NAMALWA (cell line): ENCODE results near the gene RNF19B.

Experiments
- DNase-seq: peaks from one replicate; pipeline ENCODE4 v3.0.0-alpha.2; 2015; ENCODE audit warnings: low spot score

The RNF19B gene

DNA sequence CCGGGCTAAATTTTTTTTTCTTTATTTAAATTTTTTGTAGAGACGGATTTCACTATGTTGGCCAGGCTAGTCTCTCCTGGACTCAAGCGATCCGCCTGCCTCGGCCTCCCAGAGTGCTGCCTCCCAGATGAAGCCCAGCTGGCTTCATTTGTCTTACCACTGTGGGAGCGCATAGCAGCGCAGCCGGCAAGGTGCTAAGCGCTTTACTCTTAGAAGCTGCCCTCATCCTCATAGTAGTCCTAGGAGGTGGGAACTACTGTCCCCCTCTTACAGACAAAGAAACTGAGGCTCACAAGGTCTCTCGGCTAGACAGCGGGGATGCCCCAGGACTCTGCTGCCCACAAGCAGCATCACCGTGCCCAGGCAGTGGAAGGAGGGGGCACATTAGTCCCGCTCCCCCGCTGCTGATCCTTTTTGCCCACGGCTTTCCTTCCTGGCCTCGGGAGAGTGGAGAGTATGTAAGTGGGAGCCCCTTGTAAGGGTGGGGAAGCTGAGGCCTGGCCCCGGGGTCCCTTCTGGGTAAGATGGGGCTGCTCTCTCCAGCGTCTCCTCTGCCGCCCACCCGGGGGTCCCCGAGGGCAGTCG lies 64.1 kb downstream of the RNF19B start:
- DNase-seq = no peak

DNA sequence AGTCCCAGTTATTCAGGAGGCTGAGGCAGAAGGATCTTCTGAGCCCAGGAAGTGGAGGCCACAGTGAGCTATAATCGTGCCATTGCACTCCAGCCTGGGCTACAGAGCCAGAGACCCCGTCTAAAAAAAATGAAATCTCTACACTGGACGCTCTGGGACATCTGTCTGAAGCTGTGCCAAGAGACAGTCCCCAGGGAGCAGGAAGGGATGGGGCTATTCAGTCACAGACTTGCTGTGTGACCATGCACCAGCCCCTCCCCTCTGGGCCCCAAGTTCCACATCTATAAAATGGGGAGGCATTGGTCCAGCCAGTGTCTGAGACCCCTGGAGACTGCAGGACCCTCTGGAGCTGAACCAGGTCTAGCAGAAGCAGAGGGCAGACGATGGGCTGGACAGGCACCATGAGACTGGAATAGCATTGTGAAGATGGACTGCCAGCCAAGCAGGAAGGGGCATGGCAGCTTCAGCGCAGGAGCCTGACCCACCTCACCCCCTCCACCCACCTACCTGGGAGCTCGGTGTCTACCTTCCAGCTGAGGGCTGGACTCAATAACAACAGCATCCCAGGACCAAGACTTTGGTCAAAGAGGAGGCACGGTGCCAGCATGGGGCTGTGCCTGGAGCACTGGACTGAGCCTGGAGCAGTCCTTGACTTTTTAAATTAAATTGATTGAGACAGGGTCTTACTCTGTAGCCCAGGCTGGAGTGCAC lies 64.9 kb downstream of the RNF19B start:
- DNase-seq = no peak

DNA sequence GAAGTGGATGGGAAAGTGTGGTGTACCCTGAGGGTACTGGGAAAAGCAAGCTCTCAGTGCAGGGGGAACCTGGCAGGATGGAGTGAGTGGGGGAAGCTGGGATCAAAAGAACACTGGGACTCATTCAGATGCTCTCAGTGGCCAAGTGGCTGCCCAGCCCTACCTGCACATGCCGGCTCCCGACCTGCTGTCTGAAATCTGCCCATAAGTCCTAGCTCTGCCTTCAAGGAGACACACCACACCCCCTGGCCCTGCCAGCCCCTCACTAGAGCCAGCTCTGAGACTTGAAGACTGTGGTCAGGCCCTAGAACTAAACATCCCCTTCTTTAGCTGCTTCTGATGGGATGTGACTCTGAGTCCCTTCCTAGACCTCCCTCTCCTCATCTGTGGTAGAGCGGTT lies 65.7 kb downstream of the RNF19B start:
- DNase-seq = no peak

DNA sequence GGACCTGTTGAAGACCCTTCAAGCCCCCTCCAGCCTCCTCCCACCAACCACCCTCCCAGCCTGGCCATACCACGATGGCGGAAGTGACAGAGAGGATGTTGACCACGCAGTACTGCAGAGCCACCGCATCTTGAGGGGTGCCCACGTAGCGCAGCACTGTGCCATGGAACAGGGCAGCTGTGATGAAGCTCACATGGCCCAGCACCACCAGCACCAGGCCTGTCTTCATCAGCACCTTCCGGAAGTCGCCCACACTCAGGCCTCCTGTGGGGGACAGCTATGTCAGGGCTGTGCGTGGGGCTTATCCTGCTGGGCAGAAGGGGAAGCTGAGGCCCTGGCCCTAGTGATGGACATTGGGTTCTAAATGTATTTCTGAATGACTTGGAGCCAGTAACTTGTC lies 66.6 kb downstream of the RNF19B start:
- no peak for DNase-seq

DNA sequence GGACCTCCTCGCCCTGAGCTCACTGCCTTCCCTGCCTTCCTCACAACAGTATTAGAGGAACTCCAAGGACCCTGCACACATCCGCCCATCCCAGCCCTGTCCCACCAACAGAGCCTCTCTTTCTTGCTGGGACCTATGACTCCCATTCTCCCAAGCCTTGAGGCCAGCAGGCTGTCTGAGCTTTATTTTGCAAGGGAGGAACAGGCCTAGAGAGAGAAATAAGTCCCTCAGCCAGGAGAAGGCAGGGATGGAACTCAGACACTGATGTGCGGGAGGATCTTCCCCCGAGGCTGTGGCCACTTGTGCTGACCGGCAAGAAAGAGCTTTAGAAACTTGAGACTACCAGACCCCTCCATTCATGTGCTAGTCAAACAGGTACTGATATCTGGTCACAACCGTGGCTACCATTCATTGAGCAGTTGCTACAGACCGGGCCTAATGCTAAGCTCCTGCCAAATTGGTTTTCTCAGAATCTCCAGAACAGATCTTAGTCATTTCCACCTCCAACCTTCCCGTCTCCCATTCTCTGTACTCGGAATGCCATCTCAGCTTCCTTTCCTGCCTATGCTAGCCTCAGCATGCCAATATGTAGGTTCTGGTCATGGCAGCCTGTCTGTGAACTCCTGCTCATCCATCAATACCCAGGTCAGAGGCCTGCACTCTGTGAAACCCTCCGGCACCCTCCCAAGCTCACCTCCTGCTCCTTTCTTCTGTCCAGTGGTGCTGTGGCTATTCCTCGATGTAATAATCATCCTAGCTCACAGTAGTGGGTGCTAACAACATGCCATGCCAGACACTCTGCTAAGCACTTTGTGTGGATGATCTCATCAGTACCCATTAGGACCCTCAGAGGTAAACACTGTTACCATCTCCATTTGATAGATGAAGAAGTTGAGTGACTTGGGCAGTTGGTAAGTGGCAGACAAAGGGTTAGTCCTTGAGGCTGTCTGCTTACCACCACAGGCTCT lies 67.2 kb downstream of the RNF19B start:
- no peak for DNase-seq

DNA sequence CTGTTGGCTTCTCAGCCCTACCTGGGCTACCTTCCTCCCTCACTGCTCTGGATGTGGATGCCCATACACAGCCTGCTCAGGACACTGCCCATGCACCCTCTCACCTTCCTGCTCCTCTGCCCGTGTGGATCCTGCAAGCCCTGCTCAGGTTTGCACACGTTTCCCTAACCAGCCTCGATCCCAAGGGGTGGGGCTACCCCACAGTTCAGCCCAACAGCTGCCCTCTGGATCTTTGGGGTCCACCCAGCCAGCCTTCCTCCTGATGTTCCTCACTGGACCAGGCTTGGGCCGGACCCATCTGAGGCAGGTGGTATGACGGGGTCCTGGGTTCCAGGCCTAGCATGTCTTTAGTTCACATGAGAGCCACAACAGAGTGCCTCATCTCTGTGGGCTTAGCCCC lies 68.2 kb downstream of the RNF19B start:
- DNase-seq = no peak

DNA sequence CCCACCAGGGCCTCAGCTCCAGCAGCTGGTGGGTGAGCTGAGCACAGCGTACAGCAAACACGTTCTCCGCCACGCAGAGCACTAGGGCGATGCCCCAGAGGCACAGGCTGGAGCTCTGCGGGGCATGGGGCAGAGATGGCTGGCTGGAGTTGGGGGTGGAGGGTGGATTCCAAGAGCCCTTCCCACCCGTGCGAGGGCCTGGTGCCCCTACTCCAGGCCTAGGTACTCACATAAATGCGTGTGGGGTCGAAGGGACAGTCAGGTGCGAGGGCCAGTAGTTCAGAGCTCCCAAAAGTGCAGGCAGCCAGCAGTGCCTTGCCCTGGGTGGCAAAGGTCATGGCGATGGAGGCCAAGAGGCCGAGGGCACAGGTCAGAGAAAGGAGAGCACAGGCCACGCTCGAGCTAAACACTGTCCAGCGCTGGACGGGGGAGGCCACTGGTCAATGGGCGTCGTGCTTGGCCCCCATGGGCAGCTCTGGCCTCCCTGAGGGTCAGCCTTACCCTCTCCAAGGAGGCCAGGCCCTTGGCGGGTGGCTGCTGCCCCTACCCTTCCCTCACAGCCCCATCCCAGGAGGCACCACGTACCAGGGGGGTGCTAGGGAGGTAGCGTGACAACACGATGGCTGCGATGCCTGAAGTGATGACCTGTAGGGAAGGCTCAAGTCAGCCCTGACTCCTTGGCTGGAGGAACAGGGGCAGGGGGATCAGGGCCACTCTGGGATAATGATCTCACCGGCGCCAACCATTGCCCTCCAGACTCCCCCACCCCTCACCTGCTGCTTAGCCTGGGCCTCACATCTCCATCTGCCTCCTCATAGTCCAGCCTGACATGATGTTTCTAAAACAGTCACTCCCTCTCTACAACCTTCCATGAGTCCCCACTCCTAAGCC lies 69.0 kb downstream of the RNF19B start:
- no peak for DNase-seq

DNA sequence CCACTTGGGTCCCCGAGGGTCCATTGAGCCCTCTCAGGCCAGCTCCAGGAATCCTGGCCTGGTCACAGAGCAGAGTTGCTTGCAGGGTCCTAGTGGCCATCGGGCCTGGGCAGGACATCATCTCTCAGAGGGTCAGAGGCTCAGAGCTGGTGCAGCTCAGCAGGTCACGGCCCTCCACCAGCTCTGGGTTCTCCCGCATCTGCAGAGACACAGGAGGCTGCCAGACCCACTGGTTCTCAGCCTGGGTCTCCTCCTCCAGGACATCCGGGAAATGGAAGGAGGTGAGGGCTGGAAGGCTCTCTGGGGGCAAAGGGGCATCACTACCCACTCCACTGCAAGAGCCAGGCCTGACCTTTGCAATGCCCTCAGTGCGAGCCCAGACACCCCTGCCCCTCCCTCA lies 69.9 kb downstream of the RNF19B start:
- DNase-seq = no peak

DNA sequence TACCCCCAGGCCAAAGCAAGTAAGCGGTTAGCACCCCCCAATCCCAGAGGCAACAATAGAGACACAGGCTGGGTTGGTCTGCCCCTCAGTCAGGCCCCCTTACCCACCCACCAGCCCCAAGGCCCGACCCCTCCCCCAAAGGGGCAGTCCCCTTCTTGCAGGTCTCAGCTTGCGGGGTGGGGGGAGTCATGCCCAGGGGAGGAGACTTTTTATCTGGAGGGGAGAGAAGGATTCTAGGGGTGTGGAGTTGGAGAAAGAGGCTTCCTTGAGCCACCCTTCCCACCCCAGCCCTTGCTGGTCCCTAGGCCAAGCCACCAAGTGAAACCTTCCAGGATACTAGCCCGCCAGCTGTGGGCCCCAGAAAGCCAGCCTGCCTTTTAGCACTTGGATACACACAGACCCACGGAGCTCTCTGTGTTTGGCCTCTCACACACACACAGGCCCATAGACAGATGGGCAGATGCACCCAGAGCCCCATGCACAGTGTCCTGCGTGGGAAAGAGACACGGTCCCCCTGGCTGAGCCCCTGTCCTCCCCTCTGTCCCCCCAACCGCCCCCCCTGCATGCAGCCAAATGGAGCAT lies 70.5 kb downstream of the RNF19B start:
- DNase-seq = no peak

DNA sequence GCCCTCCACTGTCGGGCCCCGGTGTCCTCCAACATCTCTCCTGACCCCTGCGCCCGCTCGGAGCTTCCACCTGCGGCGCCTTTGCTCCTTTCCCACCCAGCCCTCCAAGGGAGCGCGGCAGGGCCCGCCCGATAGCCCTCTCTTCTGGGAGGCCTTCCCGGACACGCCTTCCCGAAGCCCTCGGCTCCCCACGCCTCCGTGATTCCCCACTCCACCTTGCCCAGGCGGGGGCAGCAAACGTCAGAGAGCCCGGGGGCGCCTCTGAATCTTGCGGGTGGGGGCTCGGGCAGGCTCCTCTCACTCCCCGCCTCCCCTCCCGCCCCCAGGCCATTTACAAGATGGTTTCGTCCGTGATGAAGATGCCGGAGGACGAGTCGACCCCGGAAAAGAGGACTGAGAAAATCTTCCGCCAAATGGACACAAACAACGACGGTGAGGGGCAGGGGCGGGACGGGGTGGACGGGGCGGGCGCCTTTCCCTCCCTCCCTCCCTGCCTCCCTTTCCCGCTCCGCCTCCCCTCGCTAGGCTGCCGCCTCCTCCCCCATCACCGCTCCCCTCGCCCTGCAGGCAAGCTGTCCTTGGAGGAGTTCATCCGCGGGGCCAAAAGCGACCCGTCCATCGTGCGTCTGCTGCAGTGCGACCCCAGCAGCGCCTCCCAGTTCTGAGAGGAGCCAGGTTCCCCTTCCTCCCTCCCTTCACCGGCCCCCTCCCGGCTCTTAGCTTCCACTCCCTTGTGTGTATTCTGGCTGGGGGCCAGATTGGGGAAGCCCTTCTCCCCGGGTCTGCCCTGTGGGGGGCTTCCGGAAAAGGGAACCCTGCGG lies 71.2 kb downstream of the RNF19B start:
- no peak for DNase-seq

DNA sequence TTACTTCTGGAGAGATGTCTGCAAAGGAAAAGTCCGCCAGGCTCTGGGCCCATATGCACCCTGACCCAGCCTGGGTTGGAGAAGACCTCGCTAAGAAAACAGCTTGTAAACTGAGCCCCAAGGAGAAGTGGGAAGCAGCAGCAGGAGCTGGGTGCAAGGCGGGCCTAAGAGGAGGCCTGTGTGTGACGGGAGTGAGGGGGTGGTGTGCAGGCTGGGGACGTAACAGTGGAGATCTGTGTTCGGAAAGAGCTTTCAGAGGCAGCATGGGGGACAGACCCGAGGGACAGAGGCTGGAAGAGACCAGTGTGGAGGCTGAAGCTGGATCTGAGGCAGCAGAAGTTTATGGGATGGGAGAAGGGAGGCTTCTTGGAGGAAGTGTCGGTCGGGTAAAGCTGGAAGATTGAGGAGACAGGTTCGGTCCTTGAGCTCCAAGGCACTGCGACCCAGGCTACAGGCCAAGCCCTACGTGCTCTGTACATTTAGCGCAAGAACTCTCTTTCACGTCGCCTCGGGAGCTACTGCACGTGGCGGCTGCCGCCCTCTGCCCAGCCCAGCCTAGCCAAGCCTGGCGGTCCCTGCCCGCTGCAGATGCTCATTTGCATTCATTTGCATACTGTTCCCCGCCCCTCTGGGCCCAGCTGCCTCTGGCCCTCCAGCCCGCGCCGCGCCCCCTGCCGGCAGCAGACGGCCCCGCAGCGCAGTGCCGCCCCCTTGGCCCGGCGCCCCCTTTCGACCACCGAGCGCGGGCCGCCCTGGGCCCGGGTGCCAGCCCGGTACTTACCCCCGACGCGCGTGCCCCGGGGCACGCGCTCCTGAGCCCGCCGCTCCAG lies 72.0 kb downstream of the RNF19B start:
- peak; percentile 47 for DNase-seq

DNA sequence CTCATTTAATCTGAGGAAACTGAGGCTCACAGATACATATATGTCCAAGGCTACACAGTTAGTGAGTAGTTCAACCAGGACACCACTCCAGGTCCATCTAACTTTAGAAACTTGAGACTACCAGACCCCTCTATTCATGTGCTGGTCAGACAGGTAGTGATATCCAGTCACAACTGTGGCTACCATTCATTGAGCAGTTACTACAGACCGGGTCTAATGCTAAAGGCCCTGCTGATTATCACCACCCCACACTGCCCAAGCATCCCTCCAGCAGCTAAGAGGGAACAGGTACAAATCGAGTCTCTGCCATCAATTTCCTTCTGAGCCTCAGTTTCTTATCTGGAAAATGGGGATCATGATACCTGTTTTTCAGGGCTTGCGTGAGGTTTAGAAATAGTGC lies 73.0 kb downstream of the RNF19B start:
- DNase-seq = no peak

DNA sequence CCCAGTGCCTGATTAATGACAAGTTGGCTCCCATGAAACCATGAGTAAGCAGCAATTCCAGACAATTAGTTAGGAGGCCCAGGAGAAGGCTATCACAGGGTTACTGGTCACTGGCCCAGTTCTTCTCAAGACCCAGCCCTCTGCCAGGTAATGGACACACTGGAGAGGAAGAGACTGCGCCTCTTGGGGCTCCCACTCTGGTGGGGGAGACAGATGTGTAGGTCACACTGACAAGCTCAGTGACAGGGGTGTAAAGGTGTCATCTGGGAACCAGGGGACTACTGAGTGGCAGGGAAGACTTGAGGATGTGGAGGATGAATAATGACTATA lies 73.4 kb downstream of the RNF19B start:
- no peak for DNase-seq

DNA sequence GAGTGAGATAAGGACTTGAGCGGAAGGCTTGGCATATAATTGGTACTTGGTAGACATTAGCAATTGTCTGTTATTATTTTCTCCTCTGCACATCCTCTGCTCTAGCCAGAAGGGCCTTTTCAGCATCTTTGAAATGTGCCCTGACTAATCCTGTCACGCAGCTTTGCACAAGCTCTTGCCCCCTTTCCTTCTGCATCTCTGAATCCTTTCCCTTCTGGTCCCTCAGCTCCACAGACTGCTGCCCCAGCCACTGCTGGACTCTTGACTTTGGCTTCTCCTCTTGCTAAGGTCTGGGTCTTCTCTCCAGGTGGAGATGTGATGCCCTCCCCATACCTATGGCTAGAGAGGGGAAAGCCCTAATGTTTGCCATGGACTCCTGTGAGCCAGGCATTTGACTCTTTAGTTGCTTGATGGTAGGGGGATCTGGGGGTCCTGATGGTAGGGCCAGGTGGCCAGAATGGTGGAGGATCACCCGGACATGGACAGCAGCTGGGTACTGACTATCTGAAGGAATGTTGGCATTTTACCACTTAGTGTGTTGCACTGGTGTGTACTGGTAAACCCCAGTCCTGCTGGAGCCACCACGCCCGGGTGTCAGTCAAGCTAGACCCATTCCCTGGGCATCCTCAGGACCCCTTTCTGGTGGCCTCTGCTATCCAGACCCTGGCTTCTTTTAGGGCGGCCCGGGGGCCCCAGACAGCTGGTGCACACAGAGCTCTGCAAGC lies 73.9 kb downstream of the RNF19B start:
- no peak for DNase-seq

DNA sequence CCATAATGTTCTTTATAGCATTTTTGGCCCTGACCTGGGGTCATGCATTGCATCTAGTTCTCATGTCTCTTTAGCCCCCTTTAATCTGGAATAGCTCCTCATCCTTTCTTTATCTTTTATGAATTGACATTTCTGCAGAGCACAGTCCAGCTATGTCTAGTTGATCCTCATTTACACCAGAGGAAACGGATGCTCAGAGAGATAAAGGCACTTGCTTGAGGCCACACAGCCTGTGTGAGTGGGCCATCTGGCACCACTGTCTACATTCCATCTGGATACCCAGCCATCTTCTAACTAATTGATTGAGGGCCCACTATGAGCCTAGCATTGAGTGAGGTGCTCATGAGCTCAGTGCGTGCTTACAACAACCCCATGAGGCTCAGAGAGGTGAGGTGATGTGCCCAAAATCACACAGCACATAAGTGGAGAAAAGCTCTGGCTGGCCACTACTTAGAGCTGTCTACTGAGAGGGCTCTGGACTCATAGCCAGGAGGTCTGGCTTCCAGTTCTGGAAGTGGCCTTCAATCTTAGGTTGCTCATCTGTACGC lies 74.8 kb downstream of the RNF19B start:
- DNase-seq = no peak

DNA sequence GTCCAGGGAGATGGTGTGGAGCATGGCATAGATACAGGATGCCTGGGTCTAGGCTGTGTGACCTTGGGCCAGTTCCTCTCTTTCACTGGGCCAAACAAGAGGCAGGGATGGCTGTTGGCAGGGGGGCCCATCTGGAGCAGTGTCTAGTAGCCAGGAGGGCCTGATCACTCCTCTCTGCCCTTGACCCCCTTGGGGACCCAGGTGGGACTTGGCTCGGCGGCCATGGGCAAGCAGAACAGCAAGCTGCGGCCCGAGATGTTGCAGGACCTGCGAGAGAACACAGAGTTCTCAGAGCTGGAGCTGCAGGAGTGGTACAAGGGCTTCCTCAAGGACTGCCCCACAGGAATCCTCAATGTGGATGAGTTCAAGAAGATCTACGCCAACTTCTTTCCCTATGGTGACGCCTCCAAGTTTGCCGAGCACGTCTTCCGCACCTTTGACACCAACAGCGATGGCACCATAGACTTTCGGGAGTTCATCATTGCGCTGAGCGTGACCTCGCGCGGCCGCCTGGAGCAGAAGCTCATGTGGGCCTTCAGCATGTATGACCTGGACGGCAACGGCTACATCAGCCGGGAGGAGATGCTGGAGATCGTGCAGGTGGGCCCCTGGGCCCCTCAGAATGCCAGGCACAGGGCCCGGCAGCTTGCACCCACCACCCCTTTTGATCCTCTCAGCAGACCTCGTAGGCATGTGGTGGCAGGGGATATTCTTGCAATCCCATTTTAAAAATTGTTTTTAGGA lies 75.8 kb downstream of the RNF19B start:
- DNase-seq = no peak

DNA sequence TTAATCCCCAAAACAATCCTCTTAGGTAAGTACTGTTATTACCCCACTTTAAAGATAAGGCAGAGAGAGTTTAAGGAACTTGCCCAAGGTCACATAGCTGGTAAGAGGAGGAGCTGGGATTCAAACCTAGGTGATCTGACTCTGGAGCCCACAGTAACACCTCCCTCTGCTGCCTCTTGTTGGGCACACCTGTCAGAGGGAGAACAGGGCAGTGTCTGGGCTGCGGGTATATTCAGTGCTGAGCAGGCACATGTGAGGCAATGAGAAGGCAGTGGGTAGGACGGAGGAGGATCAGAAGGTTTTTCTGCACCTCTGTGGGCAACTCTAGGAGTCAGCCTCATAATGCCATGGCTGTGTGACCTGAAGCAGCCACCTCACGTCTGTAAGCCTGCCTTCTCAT lies 76.5 kb downstream of the RNF19B start:
- DNase-seq = no peak

DNA sequence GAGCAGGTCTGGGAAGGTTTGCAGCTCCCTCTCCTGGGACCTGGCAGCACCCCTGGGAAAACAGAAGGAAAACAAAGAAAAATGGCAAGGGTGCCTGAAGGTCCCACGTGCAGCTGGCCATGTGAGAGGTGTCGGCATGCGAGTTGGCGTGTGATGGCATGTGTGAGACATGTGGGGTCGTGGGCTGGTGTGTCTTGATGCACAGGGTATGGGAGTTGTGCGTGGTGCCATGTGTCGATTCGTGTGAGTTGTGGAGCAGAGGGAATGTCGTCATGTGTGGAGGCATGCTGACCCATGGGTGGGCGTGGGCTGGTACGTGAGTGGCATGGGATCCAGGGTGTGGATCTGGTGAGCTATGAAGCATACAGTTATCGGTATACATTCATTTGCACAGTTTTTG lies 77.0 kb downstream of the RNF19B start:
- DNase-seq = no peak
